ENCODE measurements around the gene DAAM2. TPM values are rescaled to one million over a fixed set of nuclear protein-coding genes. Genes with fewer than 3 reads are reported as not detected.

The DAAM2 gene
- total RNA-seq, 2 experiments from 2014 or later = not detected

DNA sequence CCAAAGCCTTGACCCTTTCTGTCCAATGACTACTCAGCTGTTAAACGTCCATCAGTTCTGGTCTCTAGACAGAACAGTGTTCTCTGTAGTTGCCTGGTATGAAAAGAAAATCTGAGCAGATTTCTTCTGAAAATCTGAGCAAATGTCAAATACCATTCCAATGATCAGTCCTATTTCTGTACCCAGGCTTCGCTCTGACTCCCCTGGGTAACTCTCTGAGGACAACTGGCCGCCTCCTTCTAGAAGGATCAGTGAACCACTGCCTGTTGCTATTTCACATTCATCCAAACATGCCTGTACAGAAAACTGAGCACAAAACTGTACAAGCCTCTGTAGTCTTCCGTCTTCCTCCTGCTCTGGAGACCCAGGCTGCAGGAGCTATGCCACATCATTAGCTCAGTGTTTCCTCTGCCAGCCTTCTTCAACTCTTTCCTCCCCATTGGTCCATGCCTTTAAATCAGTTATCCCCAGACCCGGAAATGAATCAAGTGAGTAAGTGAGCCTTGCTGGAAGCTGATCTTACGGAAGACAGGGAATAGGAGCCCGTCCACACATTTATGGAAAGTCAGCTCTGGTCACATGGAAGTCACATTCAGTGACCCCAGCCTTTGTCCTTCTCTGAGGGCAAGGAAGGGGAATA lies 63.3 kb downstream of the DAAM2 start:
- H3K27ac Mint-ChIP-seq = no peak overlapping the region
- Histone ChIP-seq H3K4me1 (ENCODE audit: insufficient read depth, low read length) (no peaks in the 10 kb centered on the region), H3K36me3 (ENCODE audit: insufficient read depth, low read length) (no peaks in the 10 kb centered on the region), H3K27me3 (ENCODE audit: control insufficient read depth in 1 of 2, insufficient read depth in 2 of 2, low read length in 2 of 2) (peaks cover 0 to 3% of the 10 kb centered on the region in 2 experiments), H3K4me3 (ENCODE audit: low read length) (no peak overlapping the region), H3K27ac (ENCODE audit: low read depth in 1 of 2, low read length in 2 of 2) (no peak overlapping the region), H3K9me3 (ENCODE audit: control insufficient read depth in 1 of 2, insufficient read depth in 1 of 2, low read length in 2 of 2) (no peaks in the 10 kb centered on the region)
- TF ChIP-seq CTCF (IDR thresholded peaks at IDR 0.05) = no peak
- H3K27me3 Mint-ChIP-seq = peaks cover 35% of the 10 kb centered on the region
- no peak for ATAC-seq (ENCODE audit: poor library complexity)
- no peak overlapping the region for H3K4me3 Mint-ChIP-seq
- POLR2A ChIA-PET = no interaction called here
- intact Hi-C loops (cut with DNase I, micrococcal nuclease) = no loop called here
- no peak for DNase-seq
- H3K4me1 Mint-ChIP-seq (ENCODE audit: low read depth) = no peaks in the 10 kb centered on the region
- CTCF ChIA-PET = no interaction called here
- H3K36me3 Mint-ChIP-seq (ENCODE audit: low read depth) = no peaks in the 10 kb centered on the region
- H3K9me3 Mint-ChIP-seq = no peaks in the 10 kb centered on the region

GRCh38 chr6:39859025-39859424 lies 66.8 kb downstream of the DAAM2 start:
- intact Hi-C loops (cut with DNase I, micrococcal nuclease) = no loop called here

GRCh38 chr6:39861663-39862062 lies 69.5 kb downstream of the DAAM2 start:
- H3K27me3 ChIP-seq (ENCODE audit: control insufficient read depth in 1 of 2, insufficient read depth in 2 of 2, low read length in 2 of 2) = no peaks in the 10 kb centered on the region
- H3K4me3 ChIP-seq (ENCODE audit: low read length) = no peak overlapping the region
- no peak overlapping the region for H3K27ac ChIP-seq (ENCODE audit: low read depth in 1 of 2, low read length in 2 of 2)
- POLR2A ChIA-PET = no interaction called here
- Mint-ChIP-seq H3K36me3 (ENCODE audit: low read depth) (no peaks in the 10 kb centered on the region), H3K4me1 (ENCODE audit: low read depth) (no peaks in the 10 kb centered on the region), H3K9me3 (no peaks in the 10 kb centered on the region), H3K27ac (no peak overlapping the region), H3K4me3 (no peak overlapping the region), H3K27me3 (peaks cover 41% of the 10 kb centered on the region)
- DNase-seq (no peak), ATAC-seq (ENCODE audit: poor library complexity) (no peak)
- H3K36me3 ChIP-seq (ENCODE audit: insufficient read depth, low read length) = no peaks in the 10 kb centered on the region
- H3K4me1 ChIP-seq (ENCODE audit: insufficient read depth, low read length) = no peaks in the 10 kb centered on the region
- H3K9me3 ChIP-seq (ENCODE audit: control insufficient read depth in 1 of 2, insufficient read depth in 1 of 2, low read length in 2 of 2) = no peaks in the 10 kb centered on the region
- TF ChIP-seq CTCF (IDR thresholded peaks at IDR 0.05) = no peak
- CTCF ChIA-PET = no interaction called here
- intact Hi-C loops (cut with DNase I, micrococcal nuclease) = loop anchor here in 1 of 2 experiments (10.0 kb wide), 1 partner anchor 1173 kb away; the partner anchor contains the start of gene UNC5CL

More at GRCh38 chr6:39859025-39859424, 66.8 kb downstream of the DAAM2 start:
- Histone ChIP-seq H3K4me1 (ENCODE audit: insufficient read depth, low read length) (no peaks in the 10 kb centered on the region), H3K4me3 (ENCODE audit: low read length) (no peak overlapping the region), H3K9me3 (ENCODE audit: control insufficient read depth in 1 of 2, insufficient read depth in 1 of 2, low read length in 2 of 2) (no peaks in the 10 kb centered on the region), H3K27me3 (ENCODE audit: control insufficient read depth in 1 of 2, insufficient read depth in 2 of 2, low read length in 2 of 2) (peaks cover 0 to 3% of the 10 kb centered on the region in 2 experiments), H3K36me3 (ENCODE audit: insufficient read depth, low read length) (no peaks in the 10 kb centered on the region), H3K27ac (ENCODE audit: low read depth in 1 of 2, low read length in 2 of 2) (no peak overlapping the region)
- Mint-ChIP-seq H3K27me3 (peaks cover 46% of the 10 kb centered on the region), H3K36me3 (ENCODE audit: low read depth) (no peaks in the 10 kb centered on the region), H3K4me1 (ENCODE audit: low read depth) (no peaks in the 10 kb centered on the region), H3K9me3 (no peaks in the 10 kb centered on the region), H3K4me3 (no peak overlapping the region), H3K27ac (no peak overlapping the region)
- ATAC-seq (ENCODE audit: poor library complexity) (no peak), DNase-seq (no peak)
- no peak for TF ChIP-seq CTCF (IDR thresholded peaks at IDR 0.05)
- ChIA-PET CTCF (no interaction called here), POLR2A (no interaction called here)
